Neural cell (in vitro differentiated cells): ENCODE measurements around the gene ANKRD33B.

Experiments used
- CTCF ChIP-seq: fragments of 450-650 bp; IDR thresholded peaks from 2 replicates; pipeline ENCODE4 v1.5.1; 2014; ENCODE audit warnings: antibody characterized with exemption, mild to moderate bottlenecking, moderate library complexity; ENCODE audit not compliant: poor library complexity, severe bottlenecking
- EP300 ChIP-seq: fragments of 450-650 bp; conservative IDR thresholded peaks from 2 replicates; pipeline ENCODE4 v1.6.1; 2014; ENCODE audit warnings: antibody characterized with exemption, mild to moderate bottlenecking, moderate library complexity; ENCODE audit not compliant: poor library complexity, severe bottlenecking
- EZH2 ChIP-seq: fragments of 200-600, 300-800 bp; shearing (Covaris generic), sonication (generic); IDR thresholded peaks from 2 replicates; pipeline ENCODE4 v1.6.1; 2014; ENCODE audit warnings: antibody characterized with exemption, low read length, borderline replicate concordance, mild to moderate bottlenecking; ENCODE audit not compliant: insufficient read depth, poor library complexity, severe bottlenecking
- MXI1 ChIP-seq: fragments of 450-650 bp; conservative IDR thresholded peaks from 2 replicates; pipeline ENCODE4 v1.6.1; 2014; ENCODE audit warnings: antibody characterized with exemption, mild to moderate bottlenecking; ENCODE audit not compliant: poor library complexity, severe bottlenecking
- POLR2AphosphoS5 ChIP-seq: IDR thresholded peaks from 2 replicates; pipeline ENCODE4 v1.6.1; 2012
- RAD21 ChIP-seq: fragments of 450-650 bp; conservative IDR thresholded peaks from 2 replicates; pipeline ENCODE4 v1.6.1; 2014; ENCODE audit warnings: antibody characterized with exemption, mild to moderate bottlenecking, moderate library complexity
- REST ChIP-seq: IDR thresholded peaks from 2 replicates; pipeline ENCODE4 v1.6.1; 2012; ENCODE audit warnings: borderline replicate concordance
- SMC3 ChIP-seq: fragments of 450-650 bp; conservative IDR thresholded peaks from 2 replicates; pipeline ENCODE4 v1.6.1; 2014; ENCODE audit warnings: antibody characterized with exemption, mild to moderate bottlenecking, moderate library complexity; ENCODE audit not compliant: poor library complexity
- TAF1 ChIP-seq: IDR thresholded peaks from 2 replicates; pipeline ENCODE4 v1.6.1; 2012; ENCODE audit warnings: low read depth

- TF ChIP-seq CTCF (no peak), RAD21 (no peak), REST (no peak), EZH2 (no peak), MXI1 (no peak), POLR2AphosphoS5 (no peak), EP300 (no peak), SMC3 (no peak), TAF1 (no peak)
Observed at GRCh38 chr5:10540951-10541646, 22.8 kb upstream of the ANKRD33B start.
